B cell (primary cell): ENCODE data around the gene CHD9. TPM values are rescaled to one million over a fixed set of nuclear protein-coding genes. Genes with fewer than 3 reads are reported as not detected.

ENCODE experiments used
- ATAC-seq: fragments of 200-7000 bp; cut with Tn5 transposase; one replicate; pipeline ENCODE4 v1.10.0; 2021; ENCODE audit warnings: low read depth, mild to moderate bottlenecking, moderate number of reproducible peaks, moderate library complexity
- CTCF ChIA-PET: fragments of 350-600 bp; sonication (Branson Sonifier 250); formaldehyde crosslinking; loops from one replicate; lab custom pipeline; 2021; ENCODE audit warnings: antibody characterized with exemption, inconsistent platforms; lab: Charles Lee
- POLR2A ChIA-PET: fragments of 350-600 bp; sonication (Branson Sonifier 250); formaldehyde crosslinking; loops from one replicate; lab custom pipeline; 2021; ENCODE audit warnings: antibody characterized with exemption; lab: Charles Lee
- DNase-seq: peaks from one replicate; pipeline ENCODE4 v3.0.0; 2013
- H2AFZ ChIP-seq: 2 replicates; pipeline ENCODE4 v1.6.1; 2012; ENCODE audit warnings: mild to moderate bottlenecking, low read depth, low read length; ENCODE audit not compliant: insufficient read depth, poor library complexity, severe bottlenecking
- H3K27ac ChIP-seq, 2 donors: 1 replicate in 1 of 2; 2 replicates in 1 of 2; pipeline ENCODE4 v1.5.1; 2012 to 2013; ENCODE audit warnings: low read length in 2 of 2, mild to moderate bottlenecking in 2 of 2, moderate library complexity in 1 of 2
- H3K27me3 ChIP-seq, 4 experiments: fragments of 200-600 bp in 1 of 4; sonication (generic) in 1 of 4; replicated peaks in 1 of 4; 1 replicate in 2 of 4; 2 replicates in 2 of 4; pipeline versions ENCODE4 v1.6.1 to v1.7.0; 2013 to 2016; ENCODE audit warnings: low read length in 3 of 4, mild to moderate bottlenecking in 2 of 4, mixed read lengths in 1 of 4, moderate library complexity in 1 of 4; ENCODE audit not compliant: insufficient read depth in 4 of 4, control insufficient read depth in 3 of 4; ENCODE audit errors: control extremely low read depth in 1 of 4
- H3K36me3 ChIP-seq, 2 experiments: replicated peaks in 1 of 2; 1 replicate in 1 of 2; 2 replicates in 1 of 2; pipeline versions ENCODE4 v1.6.1 to v1.7.1; 2013; ENCODE audit warnings: low read length in 1 of 2; ENCODE audit not compliant: insufficient read depth in 2 of 2, control insufficient read depth in 1 of 2; ENCODE audit errors: control extremely low read depth in 1 of 2, extremely low read depth in 1 of 2
- H3K4me1 ChIP-seq, 2 donors: fragments of 200-600 bp in 1 of 2; sonication (generic) in 1 of 2; 1 replicate in 1 of 2; 2 replicates in 1 of 2; pipeline versions ENCODE4 v1.5.1 to v1.6.1; 2013 to 2017; ENCODE audit warnings: low read length in 2 of 2; ENCODE audit not compliant: control insufficient read depth in 2 of 2, insufficient read depth in 2 of 2
- H3K4me2 ChIP-seq: replicated peaks from 2 replicates; pipeline ENCODE3; 2012; ENCODE audit warnings: mild to moderate bottlenecking, low read depth, low read length; ENCODE audit not compliant: poor library complexity, severe bottlenecking
- H3K4me3 ChIP-seq, 5 experiments: fragments of 200-600 bp in 1 of 5; sonication (generic) in 1 of 5; 1 replicate in 3 of 5; 2 replicates in 2 of 5; pipeline versions ENCODE4 v1.5.1 to v1.7.0; 2011 to 2016; ENCODE audit warnings: low read length in 4 of 5, mild to moderate bottlenecking in 4 of 5, low read depth in 2 of 5, control low read depth in 1 of 5, moderate library complexity in 1 of 5; ENCODE audit not compliant: insufficient read depth in 1 of 5; ENCODE audit errors: control extremely low read depth in 1 of 5, extremely low read depth in 1 of 5
- H3K79me2 ChIP-seq: fragments of 200-600 bp; sonication (generic); one replicate; pipeline ENCODE4 v1.6.0; 2016; ENCODE audit warnings: low read length; ENCODE audit not compliant: control insufficient read depth, insufficient read depth
- H3K9ac ChIP-seq: fragments of 200-600 bp; sonication (generic); 2 replicates; pipeline ENCODE4 v1.6.1; 2017; ENCODE audit warnings: mild to moderate bottlenecking, low read length, moderate library complexity
- H3K9me3 ChIP-seq, 3 donors: one replicate each; pipeline versions ENCODE4 v1.6.1 to v1.7.1; 2013; ENCODE audit warnings: low read length in 2 of 3; ENCODE audit not compliant: control insufficient read depth in 2 of 3, insufficient read depth in 1 of 3; ENCODE audit errors: control extremely low read depth in 1 of 3
- H4K20me1 ChIP-seq: 2 replicates; pipeline ENCODE4 v1.6.0; 2012; ENCODE audit warnings: mild to moderate bottlenecking, low read length; ENCODE audit not compliant: insufficient read depth, control insufficient read depth, poor library complexity, severe bottlenecking
- H3K27ac Mint-ChIP-seq: one replicate; pipeline ENCODE4 v1.8.0; 2021; ENCODE audit warnings: mixed read lengths
- H3K27me3 Mint-ChIP-seq: one replicate; pipeline ENCODE4 v1.8.0; 2021; ENCODE audit warnings: mixed read lengths
- H3K4me1 Mint-ChIP-seq: one replicate; pipeline ENCODE4 v1.8.0; 2021; ENCODE audit warnings: mixed read lengths
- H3K4me3 Mint-ChIP-seq: one replicate; pipeline ENCODE4 v1.8.0; 2021; ENCODE audit warnings: mixed read lengths
- H3K9me3 Mint-ChIP-seq: one replicate; pipeline ENCODE4 v1.8.0; 2022; ENCODE audit warnings: mixed read lengths; ENCODE audit not compliant: insufficient read depth
- CTCF ChIP-seq: fragments of 200-600 bp; IDR thresholded peaks from one replicate; pipeline ENCODE4 v1.8.0; 2022; ENCODE audit warnings: antibody characterized with exemption, mild to moderate bottlenecking
- EZH2 ChIP-seq: IDR thresholded peaks from 2 replicates; pipeline ENCODE4 v1.6.1; 2012; ENCODE audit warnings: borderline replicate concordance, low read depth, mild to moderate bottlenecking, moderate library complexity, low read length; ENCODE audit not compliant: insufficient read depth, poor library complexity, severe bottlenecking
- WGBS: methylation state at CpG from one replicate; pipeline ENCODE4 v1.1.5; 2013; ENCODE audit warnings: missing lambda C conversion rate; ENCODE audit not compliant: insufficient coverage; 5-methylcytosine and 5-hydroxymethylcytosine counted together
- intact Hi-C: fragments of 100-400 bp; cut with micrococcal nuclease; formaldehyde crosslinking; loops from one replicate; pipeline ENCODE4 v1.10.0; 2022
- polyA plus RNA-seq: library from polyadenylated mRNA; depleted of rRNA; stranded (reverse); fragments of >200 nt; gene quantifications from 2 replicates; pipeline ENCODE4 v1.2.3, GENCODE V29; 2012
- total RNA-seq, 2 donors: library from RNA; stranded (reverse); fragments of 120-200 nt in 1 of 2; gene quantifications; 1 replicate in 1 of 2; 2 replicates in 1 of 2; pipeline versions ENCODE4 v1.2.3 to v1.2.4, GENCODE V29; 2013 to 2022

Gene CHD9
- total and polyA plus RNA-seq, 2 donors (not counting 1 experiment from before 2014, with no cell fraction given): 12.2 to 102 TPM

- no peak for ATAC-seq
- no peak overlapping the region for H3K27ac ChIP-seq
- TF ChIP-seq EZH2 (no peak), CTCF (no peak)
- H2AFZ ChIP-seq: no peak overlapping the region
- H3K27me3 ChIP-seq: no peaks in the 10 kb centered on the region
- H3K36me3 ChIP-seq: peaks cover 14 to 55% of the 10 kb centered on the region in 2 experiments
- no peak overlapping the region for H3K4me2 ChIP-seq
- no peaks in the 10 kb centered on the region for H3K4me1 ChIP-seq
- H3K4me3 ChIP-seq: no peak overlapping the region
- no peak for DNase-seq
- no peak overlapping the region for H3K4me3 Mint-ChIP-seq
- CTCF ChIA-PET: no interaction called here
- no peaks in the 10 kb centered on the region for H3K27me3 Mint-ChIP-seq
- no peak overlapping the region for H3K27ac Mint-ChIP-seq
- H4K20me1 ChIP-seq: no peaks in the 10 kb centered on the region
- H3K9me3 Mint-ChIP-seq: no peaks in the 10 kb centered on the region
- no peak overlapping the region for H3K9ac ChIP-seq
- POLR2A ChIA-PET: no interaction called here
- no peaks in the 10 kb centered on the region for H3K4me1 Mint-ChIP-seq
- no CpG with 5 or more reads among the region's 3 CpGs for WGBS
- no peaks in the 10 kb centered on the region for H3K9me3 ChIP-seq
- H3K79me2 ChIP-seq: no peaks in the 10 kb centered on the region
- intact Hi-C loops: no loop called here
Observed at GRCh38 chr16:53309457-53309856, 254.7 kb downstream of the CHD9 start.

GRCh38 chr16:53320992-53321391 is 266.2 kb downstream of the CHD9 start:
- intact Hi-C loops: no loop called here
- no peak overlapping the region for H3K27ac Mint-ChIP-seq
- H3K4me3 ChIP-seq: no peak overlapping the region
- H4K20me1 ChIP-seq: no peaks in the 10 kb centered on the region
- H3K9ac ChIP-seq: no peak overlapping the region
- no peak overlapping the region for H3K4me3 Mint-ChIP-seq
- ChIA-PET POLR2A (no interaction called here), CTCF (no interaction called here)
- DNase-seq (no peak), ATAC-seq (no peak)
- H2AFZ ChIP-seq: no peak overlapping the region
- H3K4me2 ChIP-seq: no peak overlapping the region
- H3K27me3 ChIP-seq: no peaks in the 10 kb centered on the region
- H3K4me1 ChIP-seq: no peaks in the 10 kb centered on the region
- no CpG with 5 or more reads among the region's 2 CpGs for WGBS
- no peaks in the 10 kb centered on the region for H3K79me2 ChIP-seq
- no peaks in the 10 kb centered on the region for H3K4me1 Mint-ChIP-seq
- no peaks in the 10 kb centered on the region for H3K9me3 Mint-ChIP-seq
- no peak overlapping the region for H3K27ac ChIP-seq
- TF ChIP-seq EZH2 (no peak), CTCF (no peak)
- no peaks in the 10 kb centered on the region for H3K27me3 Mint-ChIP-seq
- H3K36me3 ChIP-seq: peaks cover 30 to 82% of the 10 kb centered on the region in 2 experiments
- H3K9me3 ChIP-seq: no peaks in the 10 kb centered on the region
